ENCODE data around the gene FAS.

Gene FAS

GRCh38 chr10:88974012-88974411, 16.6 kb upstream of the FAS start:
- no peak for DNase-seq

- DNase-seq, result no peak
Observed at GRCh38 chr10:88974446-88975376, 15.9 kb upstream of the FAS start.

- no peak for DNase-seq
Observed at GRCh38 chr10:88975377-88975720, 15.2 kb upstream of the FAS start.

GRCh38 chr10:88978463-88978862, 12.1 kb upstream of the FAS start:
- no peak for DNase-seq

- DNase-seq, result no peak
Observed at GRCh38 chr10:88979153-88979562, 11.4 kb upstream of the FAS start.

GRCh38 chr10:88979603-88980002, 11.0 kb upstream of the FAS start:
- DNase-seq, result no peak

- DNase-seq, result no peak
Observed at GRCh38 chr10:88980247-88980646, 10.4 kb upstream of the FAS start.

- no peak for DNase-seq
Observed at GRCh38 chr10:88980800-88981199, 9.8 kb upstream of the FAS start.

- DNase-seq, result no peak
Observed at GRCh38 chr10:88981435-88981834, 9.2 kb upstream of the FAS start.

GRCh38 chr10:88982366-88982765, 8.2 kb upstream of the FAS start:
- DNase-seq, result no peak

GRCh38 chr10:88983206-88983605, 7.4 kb upstream of the FAS start:
- DNase-seq, result no peak

- DNase-seq, result no peak
Observed at GRCh38 chr10:88983939-88984338, 6.7 kb upstream of the FAS start.

- DNase-seq, result no peak
Observed at GRCh38 chr10:88984525-88984924, 6.1 kb upstream of the FAS start.

GRCh38 chr10:88986549-88987242, 3.9 kb upstream of the FAS start:
- DNase-seq, result peak; percentile 3

- DNase-seq, result no peak
Observed at GRCh38 chr10:88987243-88987725, 3.3 kb upstream of the FAS start.

- no peak for DNase-seq
Observed at GRCh38 chr10:88987840-88988239, 2.8 kb upstream of the FAS start.

- DNase-seq, result no peak
Observed at GRCh38 chr10:88989423-88989822, 1.2 kb upstream of the FAS start.

GRCh38 chr10:88989824-88990383, 694 bp upstream of the FAS start:
- no peak for DNase-seq

GRCh38 chr10:88991161-88991898, 732 bp downstream of the FAS start:
- peak; percentile 27 for DNase-seq

- DNase-seq, result no peak
Observed at GRCh38 chr10:88991899-88992320, 1.3 kb downstream of the FAS start.

- no peak for DNase-seq
Observed at GRCh38 chr10:88992921-88993524, 2.4 kb downstream of the FAS start.

- DNase-seq, result no peak
Observed at GRCh38 chr10:88994019-88994418, 3.4 kb downstream of the FAS start.

All from DMS79 treated with DMSO at 0.1 percent for 48 hours (cell line).